Measurements from ENCODE around the gene PCDH12.
A peak's percentile ranks its signal among the peaks of the same experiment; 100 is the strongest.

The PCDH12 gene

DNA sequence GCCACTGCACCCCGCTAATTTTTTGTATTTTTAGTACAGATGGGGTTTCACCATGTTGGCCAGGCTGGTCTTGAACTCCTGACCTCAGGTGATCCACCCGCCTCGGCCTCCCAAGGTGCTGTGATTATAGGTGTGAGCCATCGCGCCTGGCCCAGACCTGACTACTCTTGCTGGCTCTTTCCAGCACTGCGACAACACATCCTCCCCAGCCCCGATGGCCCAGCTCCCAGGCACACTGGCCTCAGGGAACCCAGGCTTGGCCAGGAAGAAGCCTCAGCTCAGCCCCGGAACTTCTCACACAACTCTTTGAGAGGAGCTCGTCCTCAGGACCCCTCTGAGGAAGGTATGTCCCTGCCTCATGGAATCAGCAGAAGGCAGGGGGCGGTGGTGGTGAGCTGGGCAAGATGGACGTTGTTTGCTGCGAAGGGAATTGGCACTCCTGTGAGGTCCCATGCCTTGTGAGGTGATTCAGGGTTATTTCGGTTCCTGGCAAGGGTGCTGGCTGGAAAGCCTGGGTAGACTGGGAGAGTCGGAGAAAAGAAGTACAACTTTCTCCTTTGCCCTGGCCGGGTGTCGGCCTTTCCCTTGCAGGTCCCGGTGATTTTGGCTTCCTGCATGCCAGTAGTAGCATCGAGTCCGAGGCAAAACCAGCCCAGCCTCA, 28.5 kb downstream of the PCDH12 start:
- TF ChIP-seq TAF1 (IDR thresholded peaks at IDR 0.05; ENCODE audit: borderline replicate concordance, insufficient read depth, low read length) (no peak), SIN3A (IDR thresholded peaks at IDR 0.05; ENCODE audit: borderline replicate concordance, insufficient read depth, low read length) (no peak), POLR2AphosphoS5 (IDR thresholded peaks at IDR 0.05; ENCODE audit: low read depth, low read length) (no peak), FOXP2 (optimal IDR thresholded peaks at IDR 0.05; ENCODE audit: borderline replicate concordance, extremely low read depth, extremely low read length, insufficient read depth) (no peak)
- TF ChIP-seq, protein P1, sequence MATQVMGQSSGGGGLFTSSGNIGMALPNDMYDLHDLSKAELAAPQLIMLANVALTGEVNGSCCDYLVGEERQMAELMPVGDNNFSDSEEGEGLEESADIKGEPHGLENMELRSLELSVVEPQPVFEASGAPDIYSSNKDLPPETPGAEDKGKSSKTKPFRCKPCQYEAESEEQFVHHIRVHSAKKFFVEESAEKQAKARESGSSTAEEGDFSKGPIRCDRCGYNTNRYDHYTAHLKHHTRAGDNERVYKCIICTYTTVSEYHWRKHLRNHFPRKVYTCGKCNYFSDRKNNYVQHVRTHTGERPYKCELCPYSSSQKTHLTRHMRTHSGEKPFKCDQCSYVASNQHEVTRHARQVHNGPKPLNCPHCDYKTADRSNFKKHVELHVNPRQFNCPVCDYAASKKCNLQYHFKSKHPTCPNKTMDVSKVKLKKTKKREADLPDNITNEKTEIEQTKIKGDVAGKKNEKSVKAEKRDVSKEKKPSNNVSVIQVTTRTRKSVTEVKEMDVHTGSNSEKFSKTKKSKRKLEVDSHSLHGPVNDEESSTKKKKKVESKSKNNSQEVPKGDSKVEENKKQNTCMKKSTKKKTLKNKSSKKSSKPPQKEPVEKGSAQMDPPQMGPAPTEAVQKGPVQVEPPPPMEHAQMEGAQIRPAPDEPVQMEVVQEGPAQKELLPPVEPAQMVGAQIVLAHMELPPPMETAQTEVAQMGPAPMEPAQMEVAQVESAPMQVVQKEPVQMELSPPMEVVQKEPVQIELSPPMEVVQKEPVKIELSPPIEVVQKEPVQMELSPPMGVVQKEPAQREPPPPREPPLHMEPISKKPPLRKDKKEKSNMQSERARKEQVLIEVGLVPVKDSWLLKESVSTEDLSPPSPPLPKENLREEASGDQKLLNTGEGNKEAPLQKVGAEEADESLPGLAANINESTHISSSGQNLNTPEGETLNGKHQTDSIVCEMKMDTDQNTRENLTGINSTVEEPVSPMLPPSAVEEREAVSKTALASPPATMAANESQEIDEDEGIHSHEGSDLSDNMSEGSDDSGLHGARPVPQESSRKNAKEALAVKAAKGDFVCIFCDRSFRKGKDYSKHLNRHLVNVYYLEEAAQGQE (IDR thresholded peaks at IDR 0.05; ENCODE audit: insufficient read depth in 1 of 2, low read depth in 2 of 2, low read length in 2 of 2): no peak

DNA sequence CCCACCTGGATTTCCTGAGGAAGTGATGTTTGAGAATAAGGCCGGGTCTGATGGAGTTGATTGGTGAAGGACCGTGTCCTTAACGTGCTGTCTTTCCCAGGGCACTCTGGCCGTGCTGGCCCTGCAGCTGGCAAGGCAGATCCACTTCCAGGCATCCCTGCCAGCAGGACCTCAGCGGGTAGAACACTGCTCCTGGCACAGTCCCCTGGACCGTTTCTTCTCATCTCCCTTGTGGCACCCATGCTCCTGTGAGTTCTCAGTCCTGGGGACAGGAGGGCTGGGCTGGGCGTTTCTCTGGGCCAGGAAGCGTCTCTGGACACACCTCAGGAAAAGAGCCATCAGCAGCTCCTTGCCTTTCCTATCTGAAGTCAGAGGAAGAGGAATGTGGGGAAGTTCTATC, 30.0 kb downstream of the PCDH12 start:
- TF ChIP-seq TAF1 (IDR thresholded peaks at IDR 0.05; ENCODE audit: borderline replicate concordance, insufficient read depth, low read length) (no peak), POLR2AphosphoS5 (IDR thresholded peaks at IDR 0.05; ENCODE audit: low read depth, low read length) (no peak), SIN3A (IDR thresholded peaks at IDR 0.05; ENCODE audit: borderline replicate concordance, insufficient read depth, low read length) (no peak), FOXP2 (optimal IDR thresholded peaks at IDR 0.05; ENCODE audit: borderline replicate concordance, extremely low read depth, extremely low read length, insufficient read depth) (no peak)
- TF ChIP-seq, protein P1 (IDR thresholded peaks at IDR 0.05; ENCODE audit: insufficient read depth in 1 of 2, low read depth in 2 of 2, low read length in 2 of 2): no peak

DNA sequence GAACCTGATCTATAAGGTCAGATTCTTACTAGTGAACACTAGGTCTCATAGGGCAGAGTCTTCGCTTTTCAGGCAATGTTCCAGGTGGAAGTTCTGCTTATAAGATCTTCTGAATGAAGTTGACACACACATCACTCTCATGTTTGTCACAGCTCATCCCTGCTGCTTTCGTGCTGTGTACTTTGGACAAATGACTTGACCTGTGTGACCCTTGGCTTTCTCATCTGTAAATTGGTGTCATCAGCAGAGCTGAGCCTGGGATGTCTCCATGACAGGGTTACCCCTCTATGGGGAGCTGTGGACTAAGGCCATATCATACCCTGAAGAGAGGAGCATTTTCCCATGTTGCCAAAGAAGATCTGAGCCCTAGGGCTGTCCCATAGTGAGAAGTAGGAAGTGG, 31.6 kb downstream of the PCDH12 start:
- TF ChIP-seq SIN3A (IDR thresholded peaks at IDR 0.05; ENCODE audit: borderline replicate concordance, insufficient read depth, low read length) (no peak), POLR2AphosphoS5 (IDR thresholded peaks at IDR 0.05; ENCODE audit: low read depth, low read length) (no peak), FOXP2 (optimal IDR thresholded peaks at IDR 0.05; ENCODE audit: borderline replicate concordance, extremely low read depth, extremely low read length, insufficient read depth) (no peak), TAF1 (IDR thresholded peaks at IDR 0.05; ENCODE audit: borderline replicate concordance, insufficient read depth, low read length) (no peak)
- TF ChIP-seq, protein P1 (IDR thresholded peaks at IDR 0.05; ENCODE audit: insufficient read depth in 1 of 2, low read depth in 2 of 2, low read length in 2 of 2): no peak

DNA sequence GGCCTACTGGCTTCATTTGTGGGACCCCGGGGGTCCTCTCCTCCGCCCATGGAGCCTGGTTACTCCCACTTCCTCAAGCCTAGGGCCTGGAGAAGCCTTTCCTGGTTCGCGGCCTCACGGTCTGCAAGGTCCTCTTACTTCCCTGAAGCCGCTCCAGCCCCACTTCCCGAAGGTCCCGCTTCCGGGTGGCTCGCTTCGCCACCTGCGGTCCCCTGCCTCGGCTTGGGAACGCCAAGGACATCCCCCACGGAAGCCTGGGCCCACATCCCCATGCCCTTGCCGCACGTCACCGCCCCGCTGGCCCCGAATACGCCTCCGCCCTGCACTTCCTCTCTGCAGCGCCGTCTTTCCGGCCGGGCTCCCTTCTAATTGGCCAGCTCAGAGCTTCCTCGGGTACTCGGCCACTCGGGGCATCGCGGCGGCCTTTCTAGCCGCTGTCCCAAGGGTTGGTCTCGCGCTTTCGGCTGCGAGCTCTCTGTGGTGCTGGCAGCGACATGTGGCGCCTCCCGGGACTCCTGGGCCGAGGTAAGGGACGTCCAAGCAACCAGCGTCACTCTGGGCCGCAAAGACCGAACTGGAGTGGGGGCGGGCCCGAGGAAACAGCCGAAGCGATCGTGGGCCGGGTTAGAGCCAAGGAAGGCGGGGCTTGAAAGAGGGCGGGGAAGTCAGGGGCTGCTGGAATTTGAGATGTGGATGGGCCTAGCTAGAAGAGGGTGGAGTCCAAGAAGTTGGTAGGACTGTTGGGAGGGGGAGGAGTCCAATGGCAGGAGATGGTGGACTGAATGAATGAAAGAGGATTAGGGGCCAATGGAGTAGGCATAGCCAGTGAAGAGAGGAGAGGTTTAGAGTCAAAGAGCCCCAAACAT, 34.3 kb downstream of the PCDH12 start, which contains the start of gene DELE1:
Gene DELE1 (plus strand): TSS at position 424 of the 866 bp plus-strand sequence. CDS start 71 bp downstream, at position 495.
- TF ChIP-seq TAF1 (IDR thresholded peaks at IDR 0.05; ENCODE audit: borderline replicate concordance, insufficient read depth, low read length): no peak; the same call in 1 of the 2 replicates
- 0 out of 2 replicates have a peak, but pooled peaks have one; percentile 31 for TF ChIP-seq SIN3A (IDR thresholded peaks at IDR 0.05; ENCODE audit: borderline replicate concordance, insufficient read depth, low read length)
- TF ChIP-seq POLR2AphosphoS5 (IDR thresholded peaks at IDR 0.05; ENCODE audit: low read depth, low read length): peak; percentile 97
- TF ChIP-seq, protein P1 (IDR thresholded peaks at IDR 0.05; ENCODE audit: insufficient read depth in 1 of 2, low read depth in 2 of 2, low read length in 2 of 2): no peak
- peak; percentile 81 for TF ChIP-seq FOXP2 (optimal IDR thresholded peaks at IDR 0.05; ENCODE audit: borderline replicate concordance, extremely low read depth, extremely low read length, insufficient read depth)
